Epidermal melanocyte (primary cell): ENCODE data around the gene PRKD1.

Experiments used
- DNase-seq: peaks from one replicate; pipeline ENCODE4 v3.0.0; 2011; ENCODE audit warnings: low spot score; ENCODE audit not compliant: insufficient read length

Gene PRKD1

DNA sequence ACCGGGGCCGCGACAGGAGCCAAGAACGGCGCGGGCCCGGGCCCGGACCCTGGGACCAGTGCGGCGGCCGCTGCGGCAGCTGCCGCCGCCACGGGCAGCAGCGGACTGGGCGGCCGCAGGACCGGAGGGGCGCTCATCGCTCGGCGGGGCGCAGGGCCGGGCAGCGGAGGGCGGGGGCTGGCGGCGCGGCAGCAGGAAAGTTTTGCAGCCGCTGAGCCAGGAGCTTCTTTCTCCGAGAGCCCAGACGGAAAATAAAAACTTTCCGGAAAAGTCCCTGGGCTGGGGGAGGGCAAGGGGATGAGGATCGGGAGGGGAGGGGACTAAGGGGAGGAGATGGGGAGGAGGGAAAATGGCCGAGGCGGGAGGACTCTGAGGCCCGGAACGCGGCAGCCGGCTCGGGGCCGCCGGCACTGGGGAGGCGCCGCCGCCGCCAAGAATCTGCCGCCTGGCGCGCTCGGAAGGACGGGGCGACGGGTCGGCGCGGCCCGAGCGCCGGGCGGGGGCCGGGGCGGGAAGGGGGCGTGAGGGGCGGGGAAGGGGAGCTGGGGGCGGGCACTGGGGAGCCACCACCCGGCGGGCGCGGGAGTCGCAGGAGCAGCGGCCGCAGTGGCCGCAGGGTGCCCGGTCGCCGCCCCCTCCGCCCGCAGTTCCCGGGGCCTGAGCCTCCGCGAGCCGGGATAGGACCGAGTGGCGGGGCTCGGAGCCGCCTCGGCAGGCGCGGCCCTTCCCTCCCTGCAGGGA is at the start of gene PRKD1:
Gene PRKD1 (minus strand): TSS at position 472 of the 741 bp plus-strand sequence.
- peak; percentile 65 for DNase-seq

DNA sequence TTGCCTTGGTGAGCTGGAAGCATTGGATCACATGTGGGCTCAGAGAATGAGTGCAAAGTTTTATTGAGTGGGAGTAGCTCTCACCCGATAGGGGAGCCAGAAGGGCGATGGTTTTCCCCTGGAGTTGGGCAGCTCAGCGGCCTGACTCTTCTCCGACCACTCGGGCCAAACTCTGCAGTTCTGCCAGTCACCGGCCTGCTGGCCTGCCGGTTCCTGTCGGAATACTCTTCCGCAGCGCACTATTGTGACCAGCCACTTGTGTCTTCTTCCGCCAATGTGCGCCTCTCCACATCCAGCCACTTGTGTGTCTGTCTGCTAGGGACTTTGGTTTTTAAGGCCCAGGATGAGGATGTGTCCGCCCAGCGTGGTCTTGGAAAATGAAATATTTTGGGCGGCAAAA is 43.5 kb upstream of the PRKD1 start:
- no peak for DNase-seq

DNA sequence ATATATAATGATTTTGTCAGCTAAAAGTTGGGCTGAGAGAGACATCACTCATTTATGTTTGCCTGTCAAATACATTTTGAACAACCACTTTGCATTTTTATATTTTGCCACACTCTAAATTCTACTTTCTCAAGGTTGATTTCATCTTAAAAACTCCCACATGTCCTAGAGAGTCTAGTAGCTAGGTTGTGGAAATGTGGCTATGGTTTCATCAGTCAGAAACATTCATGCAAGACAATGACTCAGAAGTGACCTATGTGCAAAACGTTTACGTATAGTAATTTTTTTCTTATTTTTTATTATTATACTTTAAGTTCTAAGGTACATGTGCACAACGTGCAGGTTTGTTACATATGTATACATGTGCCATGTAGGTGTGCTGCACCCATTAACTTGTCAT is 27.4 kb upstream of the PRKD1 start:
- no peak for DNase-seq

DNA sequence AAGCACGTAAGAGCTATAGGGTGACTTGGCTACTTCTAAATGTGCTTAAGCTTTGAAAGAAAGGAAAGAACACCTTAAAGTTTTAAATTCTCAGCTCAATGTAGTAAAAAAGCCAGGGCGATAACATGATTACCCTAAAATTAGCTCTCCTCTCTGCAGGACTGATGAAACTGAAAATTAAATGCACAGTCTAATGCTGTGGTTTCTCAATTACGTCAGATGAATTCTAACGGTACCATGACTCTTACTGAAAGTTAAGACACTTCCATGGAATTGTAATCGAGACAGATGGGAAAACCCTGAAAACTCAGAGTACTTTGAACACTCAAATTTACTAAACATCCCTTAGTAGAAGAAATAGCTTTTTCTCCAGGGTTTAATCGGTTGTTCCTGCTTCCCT is 25.9 kb upstream of the PRKD1 start:
- no peak for DNase-seq

DNA sequence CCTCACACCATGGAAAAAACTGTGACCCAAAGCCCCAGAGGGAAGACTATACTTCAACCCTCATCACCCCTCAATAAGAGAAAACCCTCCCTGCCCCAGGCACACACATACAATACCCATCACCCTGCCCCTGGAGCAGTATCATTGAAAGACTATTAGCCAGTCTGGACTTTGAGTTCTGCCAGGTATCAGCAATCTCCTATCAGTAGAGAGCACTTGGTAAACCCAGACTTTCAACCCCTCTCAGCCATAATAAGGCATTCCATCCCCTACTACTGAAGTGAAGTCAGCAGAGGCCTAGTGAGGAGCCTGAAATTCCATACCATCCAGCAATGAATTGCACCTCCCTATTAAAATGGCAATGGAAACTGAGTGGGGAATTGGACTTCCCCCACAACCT is 16.4 kb upstream of the PRKD1 start:
- no peak for DNase-seq

DNA sequence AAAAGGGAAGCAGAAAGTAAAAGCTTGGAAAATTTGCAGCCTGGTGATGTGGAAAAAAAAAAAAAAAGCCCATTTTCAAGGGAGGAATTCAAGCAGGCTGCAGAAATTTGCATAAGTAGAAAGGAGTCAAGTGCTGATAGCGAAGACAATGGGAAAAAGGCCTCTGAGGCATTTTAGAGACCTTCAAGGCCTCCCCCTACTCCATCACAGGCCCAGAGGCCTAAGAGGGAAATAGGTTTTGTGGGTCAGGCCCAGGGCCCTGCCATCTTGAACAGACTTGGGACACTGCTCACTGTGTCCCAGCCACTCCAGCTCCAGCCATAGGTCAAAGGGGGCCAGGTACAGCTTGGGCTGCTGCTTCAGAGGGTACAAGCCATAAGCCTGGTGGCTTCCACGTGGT is 13.8 kb upstream of the PRKD1 start:
- no peak for DNase-seq

DNA sequence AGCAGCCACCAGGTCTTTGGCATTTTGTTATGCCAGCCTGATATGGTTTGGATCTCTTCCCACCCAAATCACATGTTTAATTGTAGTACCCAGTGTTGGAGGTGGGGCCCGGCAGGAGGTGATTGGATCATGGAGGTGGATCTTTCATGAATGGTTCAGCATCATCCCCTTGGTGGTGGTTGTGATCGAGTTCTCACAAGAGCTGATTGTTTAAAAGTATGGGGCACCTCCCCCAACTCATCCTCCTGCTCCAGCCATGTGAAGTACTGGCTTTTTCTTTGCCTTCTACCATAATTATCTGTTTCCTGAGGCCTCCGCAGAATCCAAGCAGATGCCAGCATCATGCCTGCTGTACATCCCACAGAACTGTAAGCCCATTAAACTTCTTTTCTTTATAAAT is 12.8 kb upstream of the PRKD1 start:
- no peak for DNase-seq

DNA sequence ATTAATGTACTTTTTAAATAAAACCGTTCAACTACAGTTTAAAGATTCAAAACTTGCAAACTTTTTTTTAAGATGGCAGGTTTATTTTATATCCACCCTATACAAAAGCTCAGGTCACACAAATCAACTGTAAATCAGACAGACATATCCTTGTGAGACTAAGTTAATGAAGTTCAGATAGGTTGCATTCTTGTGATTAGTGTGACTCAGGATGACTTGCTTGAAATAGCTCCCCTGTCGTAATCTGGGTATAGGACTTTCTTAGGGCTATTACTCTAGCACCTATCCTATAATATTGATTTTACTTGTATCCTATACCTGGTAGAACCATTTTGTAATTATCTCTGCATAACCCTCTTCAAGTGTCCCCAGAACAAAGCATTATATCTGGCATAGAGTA is 9.5 kb upstream of the PRKD1 start:
- no peak for DNase-seq

DNA sequence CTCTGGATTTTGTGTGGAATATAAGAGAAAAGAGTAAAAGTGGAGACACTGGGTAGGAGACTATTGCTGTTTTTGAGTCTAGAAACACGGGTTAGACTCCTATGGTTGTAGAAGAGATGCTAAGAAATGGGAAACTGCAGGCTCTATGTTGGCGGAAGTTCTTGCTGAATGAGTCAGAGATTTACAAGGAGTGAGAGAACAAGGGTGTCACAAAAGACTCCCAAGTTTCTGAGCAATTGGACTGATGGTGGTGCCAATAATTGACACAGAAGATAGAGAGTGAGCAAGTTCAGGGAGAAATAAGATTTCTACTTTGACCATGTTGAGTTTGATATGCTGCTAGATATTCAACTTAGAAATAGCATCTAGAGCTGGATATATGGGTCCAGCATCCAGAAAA is 2.6 kb upstream of the PRKD1 start:
- no peak for DNase-seq

DNA sequence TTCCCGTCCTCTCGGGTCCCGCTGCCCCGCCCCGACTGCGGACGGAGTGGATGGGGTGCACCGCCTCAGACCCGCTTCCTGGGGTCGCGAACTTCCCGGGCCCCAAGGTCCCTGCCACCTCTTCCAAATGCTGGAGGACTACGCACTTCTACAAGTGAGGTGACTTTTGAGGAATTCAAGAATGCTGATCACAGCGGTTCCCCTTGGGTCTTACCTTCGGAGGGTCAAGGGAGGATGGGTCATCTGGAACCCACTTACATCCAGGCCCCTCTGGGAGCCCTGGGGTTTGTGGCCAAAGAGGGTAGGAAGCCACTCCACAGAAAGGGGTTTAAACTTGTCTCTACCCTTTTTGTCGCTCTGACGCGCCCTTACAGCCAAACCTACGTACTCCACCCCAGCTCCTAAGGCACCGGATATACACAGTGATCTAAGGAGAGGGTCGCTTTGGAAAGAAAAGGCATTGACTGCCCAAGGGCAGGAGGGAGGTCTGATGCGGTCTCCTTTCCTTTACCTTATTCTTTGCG is 532 bp upstream of the PRKD1 start:
- DNase-seq = no peak

DNA sequence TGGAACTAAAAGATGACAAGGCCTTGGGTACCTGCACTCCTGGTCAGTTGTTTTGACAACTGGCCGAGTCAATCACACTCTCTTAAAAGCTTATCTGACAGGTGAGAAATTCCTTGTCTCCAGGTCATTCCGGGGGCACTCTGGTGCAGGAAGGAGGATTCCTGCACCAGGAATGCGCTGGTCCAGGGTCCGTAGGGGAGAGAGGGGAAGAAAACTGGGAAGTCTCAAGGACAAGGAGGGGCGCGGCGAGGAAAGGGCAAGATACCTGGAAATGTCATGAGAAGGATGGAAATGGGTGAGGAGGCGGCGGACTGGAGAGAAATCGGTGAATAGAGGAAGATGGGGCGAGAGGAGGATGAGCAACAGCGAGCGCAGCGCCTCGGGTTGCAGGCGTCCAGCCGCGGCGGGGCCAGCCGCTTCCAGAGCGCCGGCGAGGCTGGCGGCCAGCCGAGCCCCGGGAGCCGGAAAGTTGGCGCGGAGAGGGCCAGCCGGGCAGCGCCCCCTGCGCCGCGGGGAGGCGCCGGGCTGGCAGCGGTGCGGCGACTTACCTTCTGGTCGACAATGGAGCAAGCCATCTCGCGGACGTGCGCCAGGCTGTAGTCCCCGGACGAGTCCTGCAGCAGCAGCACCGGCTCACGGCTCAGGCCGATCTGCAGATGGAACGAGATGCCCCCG is 809 bp downstream of the PRKD1 start:
- DNase-seq = no peak

DNA sequence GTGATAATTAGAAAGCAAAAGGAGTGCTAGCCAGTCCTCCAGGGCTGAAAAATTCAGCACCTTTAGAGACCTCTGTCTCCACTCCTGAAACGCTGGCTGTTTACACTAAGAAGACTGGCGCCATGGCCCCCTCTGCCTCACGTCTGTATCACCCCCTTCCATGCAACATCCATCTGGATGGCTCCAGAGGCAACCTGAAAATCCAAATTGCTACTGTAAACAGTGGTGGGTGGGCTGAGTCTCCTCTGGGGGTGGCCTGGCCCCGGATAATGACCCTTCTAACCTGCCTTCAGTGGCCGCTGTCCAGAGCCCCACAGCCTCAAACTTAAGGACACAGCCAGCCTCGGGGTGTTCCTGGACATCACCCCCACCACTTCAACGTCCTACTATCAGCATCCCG is 1.4 kb downstream of the PRKD1 start:
- no peak for DNase-seq

DNA sequence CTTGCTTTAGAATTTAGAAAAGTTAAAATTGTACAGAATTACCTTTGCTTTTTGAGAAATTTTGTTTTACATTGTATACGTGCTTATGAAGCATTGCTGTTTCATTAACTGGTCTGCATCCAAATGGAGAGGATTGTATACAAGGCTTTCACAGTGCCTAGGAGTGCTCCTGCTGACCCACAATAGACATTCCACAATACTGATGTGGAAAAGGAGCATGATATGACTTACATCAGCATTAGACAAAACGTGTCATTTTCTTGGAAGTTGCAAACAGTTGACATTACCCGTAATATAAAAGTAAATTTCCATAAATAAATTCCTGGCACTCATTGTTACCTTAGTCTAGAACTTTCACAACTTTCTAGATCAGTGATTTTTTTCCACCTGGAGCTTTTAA is 1.9 kb downstream of the PRKD1 start:
- no peak for DNase-seq

DNA sequence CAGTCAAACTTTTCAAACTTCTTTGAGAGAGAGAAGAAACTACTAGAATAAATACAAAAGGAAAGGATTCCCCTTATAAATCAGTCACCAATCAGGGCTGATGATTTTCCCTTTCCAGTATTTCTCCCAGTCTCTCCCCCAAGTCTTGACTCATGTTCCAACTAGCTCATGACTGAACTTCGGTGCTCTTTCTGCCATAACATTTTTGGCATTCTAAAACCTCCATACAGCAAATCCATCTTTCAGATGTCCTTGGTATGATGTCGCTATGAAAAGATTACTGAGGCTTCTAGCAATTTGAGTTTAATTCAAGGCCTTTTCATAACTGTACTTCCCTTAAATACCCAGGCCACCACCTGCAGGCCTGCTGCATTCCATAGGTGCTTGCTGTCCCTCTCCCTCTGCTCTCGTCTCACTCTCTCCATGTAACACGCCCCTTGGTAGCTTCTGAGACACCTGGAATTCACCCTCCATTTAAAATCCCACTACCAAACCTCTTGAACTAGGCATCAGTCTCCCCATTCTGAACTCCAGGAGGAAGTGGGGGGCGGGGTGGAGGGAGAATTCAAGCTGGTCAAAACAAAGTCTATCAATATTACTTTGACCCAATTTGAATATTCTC is 2.4 kb downstream of the PRKD1 start:
- DNase-seq = no peak

DNA sequence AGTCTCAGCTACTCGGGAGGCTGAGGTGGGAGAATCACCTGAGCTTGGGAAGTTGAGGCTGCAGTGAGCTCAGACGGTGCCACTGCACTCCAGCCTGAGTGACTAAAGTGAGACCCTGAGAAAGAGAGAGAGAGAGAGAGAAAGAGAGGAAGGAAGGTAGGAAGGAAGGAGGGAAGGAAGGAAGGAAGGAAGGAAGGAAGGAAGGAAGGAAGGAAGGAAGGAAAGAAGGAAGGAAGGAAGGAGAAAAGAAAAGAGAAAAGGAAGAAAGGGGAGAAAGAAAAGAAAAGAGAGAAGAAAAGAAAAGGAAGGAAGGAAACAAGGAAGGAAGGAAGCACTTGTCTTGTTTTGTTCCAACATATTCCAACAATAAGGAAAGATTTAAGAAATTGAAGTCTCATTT is 7.8 kb downstream of the PRKD1 start:
- DNase-seq = no peak

DNA sequence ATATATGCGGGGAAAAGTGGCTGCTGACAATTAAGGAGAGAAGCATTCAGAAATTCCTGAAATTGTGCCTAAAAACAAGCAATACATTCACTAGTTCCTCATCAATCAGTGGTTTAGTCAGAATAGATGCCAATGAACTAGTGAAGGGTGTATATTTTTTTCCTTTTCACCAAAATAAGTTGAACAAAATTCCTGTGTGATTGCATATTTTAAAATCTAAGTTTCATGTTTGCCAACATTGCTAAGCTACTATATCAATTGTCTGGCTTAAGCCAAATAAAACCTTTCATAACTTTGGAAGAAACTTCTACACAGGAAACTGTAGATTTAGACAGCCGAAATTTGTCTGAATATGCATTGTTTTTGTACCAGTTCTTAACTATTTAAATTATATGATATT is 8.7 kb downstream of the PRKD1 start:
- no peak for DNase-seq

DNA sequence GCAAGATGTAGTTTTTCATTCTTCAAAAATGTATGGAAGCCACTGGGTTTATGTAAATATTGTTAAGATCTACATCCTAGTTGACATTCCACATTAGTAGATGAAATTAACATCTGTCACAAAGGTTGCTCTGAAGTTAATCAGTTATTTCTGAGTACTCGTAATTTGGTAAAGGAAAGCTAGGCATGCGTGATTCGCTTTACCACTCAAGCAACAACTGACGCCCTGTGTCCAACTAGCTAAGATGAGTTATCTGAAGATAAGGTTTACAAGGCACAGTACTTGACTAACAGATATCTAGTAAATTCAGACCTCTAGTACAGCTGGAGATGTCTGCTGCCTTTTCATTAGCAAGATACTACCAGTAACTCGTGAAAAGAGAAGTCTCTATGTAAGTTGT is 14.1 kb downstream of the PRKD1 start:
- DNase-seq = no peak

DNA sequence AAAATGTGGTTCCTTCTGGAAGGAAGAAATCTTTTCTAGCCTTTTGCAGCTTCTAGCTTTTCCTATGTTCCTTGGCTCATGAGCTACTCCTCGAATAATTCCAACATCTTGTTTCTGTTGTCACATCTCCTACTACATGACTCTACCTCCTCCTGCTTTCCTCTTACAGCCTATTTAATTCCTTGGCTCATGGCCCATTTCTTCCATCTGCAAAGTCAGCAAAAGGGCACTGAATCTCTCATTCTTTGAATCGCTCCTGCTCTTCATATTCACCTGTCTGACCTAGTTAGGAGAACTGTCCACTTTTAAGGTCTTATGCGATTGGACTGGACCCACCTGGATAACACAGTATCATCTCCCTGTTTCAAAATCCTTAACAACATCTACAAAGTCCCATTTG is 15.8 kb downstream of the PRKD1 start:
- DNase-seq = no peak

DNA sequence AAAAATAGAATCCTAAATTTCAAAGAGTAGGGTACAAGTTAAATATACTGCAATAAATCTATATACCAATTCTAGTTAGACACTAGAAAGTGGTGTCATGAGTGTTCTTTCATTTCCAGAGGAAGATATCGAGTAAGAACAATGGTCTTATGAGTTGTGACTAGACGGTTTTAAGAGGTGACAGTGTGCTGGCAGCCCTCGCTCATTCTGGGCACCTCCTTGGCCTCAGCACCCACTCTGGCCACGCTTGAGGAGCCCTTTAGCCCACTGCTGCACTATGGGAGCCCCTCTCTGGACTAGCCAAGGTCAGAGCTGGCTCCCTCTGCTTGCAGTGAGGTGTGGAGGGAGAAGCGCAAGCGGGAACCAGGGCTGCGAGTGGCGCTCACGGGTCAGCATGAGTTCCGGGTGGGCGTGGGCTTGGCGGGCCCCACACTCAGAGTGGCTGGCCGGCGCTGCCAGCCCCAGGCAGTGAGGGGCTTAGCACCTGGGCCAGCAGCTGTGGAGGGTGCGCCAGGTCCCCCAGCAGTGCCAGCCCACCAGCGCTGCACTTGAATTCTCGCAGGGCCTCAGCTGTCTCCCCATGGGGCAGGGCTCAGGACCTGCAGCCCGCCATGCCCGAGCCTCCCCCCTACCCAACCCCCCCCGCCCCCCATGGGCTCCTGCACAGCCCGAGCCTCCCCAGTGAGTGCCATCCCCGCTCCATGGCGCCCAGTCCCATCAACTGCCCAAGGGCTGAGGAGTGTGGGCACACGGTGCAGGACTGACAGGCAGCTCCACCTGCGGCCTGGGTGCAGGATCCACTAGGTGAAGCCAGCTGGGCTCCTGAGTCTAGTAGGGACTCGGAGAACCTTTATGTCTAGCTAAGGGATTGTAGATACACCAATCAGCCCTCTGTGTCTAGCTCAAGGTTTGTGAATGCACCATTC is 18.7 kb downstream of the PRKD1 start:
- DNase-seq = no peak

DNA sequence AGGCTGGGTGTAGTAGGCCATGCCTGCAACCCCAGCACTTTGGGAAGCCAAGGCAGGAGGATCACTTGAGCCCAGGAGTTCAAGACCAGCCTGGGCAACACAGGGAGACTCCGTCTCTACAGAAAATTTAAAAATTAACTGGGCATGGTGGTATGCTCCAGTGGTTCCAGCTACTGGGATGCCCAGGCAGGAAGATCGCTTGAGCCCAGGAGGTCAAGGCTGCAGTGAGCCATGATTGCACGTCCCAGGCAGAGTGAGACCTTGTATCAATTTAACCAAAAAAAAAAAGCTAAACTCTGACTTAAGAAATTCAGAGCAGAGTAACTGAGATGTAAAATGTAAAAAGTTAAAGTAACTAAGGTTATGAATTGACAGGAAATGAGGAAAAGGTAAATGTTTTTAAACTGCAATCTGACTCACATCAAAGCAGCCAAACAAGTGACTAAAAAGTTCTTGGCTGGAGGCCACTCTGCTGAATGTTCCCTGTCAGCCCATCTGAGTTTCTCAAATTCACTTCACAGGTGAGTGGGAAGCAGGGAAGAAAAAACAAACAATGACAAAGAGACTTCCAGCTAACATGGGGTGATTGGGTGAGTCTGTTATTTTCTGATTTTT is 21.3 kb downstream of the PRKD1 start:
- DNase-seq = no peak

DNA sequence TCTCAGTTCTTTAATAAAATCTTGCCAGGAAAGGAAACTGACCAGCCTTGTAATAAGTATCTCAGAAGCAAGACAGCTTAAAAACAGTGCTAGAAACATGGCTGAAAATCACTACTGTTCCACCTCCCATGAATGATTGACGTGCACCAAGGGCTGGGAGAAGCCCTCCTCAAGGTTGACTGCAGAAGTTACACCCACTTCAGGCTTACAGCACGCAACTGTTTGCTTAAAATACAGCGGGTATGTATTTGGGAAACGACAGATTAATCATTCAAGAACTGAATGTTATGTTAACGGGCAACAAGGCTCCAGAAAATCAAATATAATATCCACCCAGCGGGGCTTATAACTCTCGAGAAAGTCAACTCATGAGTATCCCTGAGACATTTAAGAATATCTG is 22.1 kb downstream of the PRKD1 start:
- DNase-seq = no peak
